CD14-positive monocyte (primary cell): ENCODE data around the gene C5orf47. TPM values are rescaled to one million over a fixed set of nuclear protein-coding genes. Genes with fewer than 3 reads are reported as not detected.
"Not testable (repeated sequence)": the region's sequence is repeated elsewhere in the genome, so short reads cannot be mapped to it uniquely, and the experiment has no call there.

ENCODE experiments used
- DNase-seq, 3 donors: peaks; one replicate each; pipeline ENCODE4 v3.0.0-alpha.2; 2011 to 2022
- H2AFZ ChIP-seq: 2 replicates; pipeline ENCODE4 v1.6.0; 2012; ENCODE audit warnings: mild to moderate bottlenecking, low read depth, low read length, inconsistent platforms; ENCODE audit not compliant: insufficient read depth, poor library complexity, severe bottlenecking
- H3K27ac ChIP-seq, 2 donors: 1 replicate in 1 of 2; 2 replicates in 1 of 2; pipeline ENCODE4 v1.5.1; 2012 to 2013; ENCODE audit warnings: low read length in 2 of 2, control low read depth in 1 of 2, inconsistent platforms in 1 of 2, low read depth in 1 of 2, mild to moderate bottlenecking in 1 of 2
- H3K27me3 ChIP-seq, 2 donors: one replicate each; pipeline versions ENCODE4 v1.6.0 to v1.6.1; 2011 to 2013; ENCODE audit warnings: low read length in 2 of 2; ENCODE audit not compliant: control insufficient read depth in 2 of 2, insufficient read depth in 2 of 2
- H3K36me3 ChIP-seq, 2 donors: replicated peaks in 1 of 2; 1 replicate in 1 of 2; 2 replicates in 1 of 2; pipeline versions ENCODE4 v1.5.1 to v1.6.1; 2012 to 2013; ENCODE audit warnings: low read length in 2 of 2, control low read depth in 1 of 2, inconsistent platforms in 1 of 2, mild to moderate bottlenecking in 1 of 2; ENCODE audit not compliant: insufficient read depth in 2 of 2, control insufficient read depth in 1 of 2
- H3K4me1 ChIP-seq, 2 donors: 1 replicate in 1 of 2; 2 replicates in 1 of 2; pipeline versions ENCODE4 v1.5.1 to v1.6.1; 2012 to 2013; ENCODE audit warnings: low read length in 2 of 2, control low read depth in 1 of 2, inconsistent platforms in 1 of 2, mild to moderate bottlenecking in 1 of 2, moderate library complexity in 1 of 2; ENCODE audit not compliant: insufficient read depth in 2 of 2, control insufficient read depth in 1 of 2
- H3K4me2 ChIP-seq: replicated peaks from 2 replicates; pipeline ENCODE3; 2012; ENCODE audit warnings: low read length, moderate library complexity, mild to moderate bottlenecking; ENCODE audit not compliant: poor library complexity, severe bottlenecking; ENCODE audit errors: extremely low read depth
- H3K4me3 ChIP-seq, 3 experiments: fragments of 200-600 bp in 1 of 3; sonication (generic) in 1 of 3; replicated peaks in 1 of 3; 1 replicate in 2 of 3; 2 replicates in 1 of 3; pipeline ENCODE4 v1.5.1; 2011 to 2013; ENCODE audit warnings: low read length in 3 of 3, mild to moderate bottlenecking in 3 of 3, control low read depth in 2 of 3, low read depth in 2 of 3, inconsistent platforms in 1 of 3, moderate library complexity in 1 of 3
- H3K79me2 ChIP-seq: 2 replicates; pipeline ENCODE4 v1.6.0; 2012; ENCODE audit warnings: mild to moderate bottlenecking, control low read depth, inconsistent platforms, low read length, moderate library complexity; ENCODE audit not compliant: insufficient read depth
- H3K9ac ChIP-seq: 2 replicates; pipeline ENCODE4 v1.6.0; 2017; ENCODE audit warnings: low read length, mild to moderate bottlenecking; ENCODE audit not compliant: insufficient read depth, poor library complexity, severe bottlenecking
- H3K9me3 ChIP-seq, 2 donors: replicated peaks in 1 of 2; 1 replicate in 1 of 2; 2 replicates in 1 of 2; pipeline versions ENCODE4 v1.5.1 to v1.6.1; 2012 to 2013; ENCODE audit warnings: low read length in 2 of 2, control low read depth in 1 of 2; ENCODE audit not compliant: control insufficient read depth in 1 of 2, insufficient read depth in 1 of 2
- H4K20me1 ChIP-seq: 2 replicates; pipeline ENCODE4 v1.6.0; 2012; ENCODE audit warnings: mild to moderate bottlenecking, low read length, control low read depth, moderate library complexity; ENCODE audit not compliant: insufficient read depth
- H3K27ac Mint-ChIP-seq, 7 donors: one replicate each; pipeline ENCODE4 v1.8.0; 2020; ENCODE audit warnings: mild to moderate bottlenecking in 7 of 7, mixed read lengths in 7 of 7, moderate library complexity in 6 of 7, inconsistent platforms in 2 of 7
- H3K27me3 Mint-ChIP-seq, 3 donors: one replicate each; pipeline ENCODE4 v1.8.0; 2021 to 2022; ENCODE audit warnings: low read depth in 3 of 3, mild to moderate bottlenecking in 3 of 3, mixed read lengths in 3 of 3, moderate library complexity in 3 of 3, inconsistent platforms in 1 of 3
- H3K36me3 Mint-ChIP-seq, 2 donors: one replicate each; pipeline ENCODE4 v1.8.0; 2020; ENCODE audit warnings: mixed read lengths in 2 of 2, inconsistent platforms in 1 of 2, mild to moderate bottlenecking in 1 of 2
- H3K4me1 Mint-ChIP-seq: one replicate; pipeline ENCODE4 v1.8.0; 2020; ENCODE audit warnings: mild to moderate bottlenecking, mixed read lengths
- H3K4me3 Mint-ChIP-seq, 2 donors: one replicate each; pipeline ENCODE4 v1.8.0; 2020; ENCODE audit warnings: mild to moderate bottlenecking in 2 of 2, mixed read lengths in 2 of 2, moderate library complexity in 1 of 2
- H3K9me3 Mint-ChIP-seq, 7 donors: one replicate each; pipeline ENCODE4 v1.8.0; 2020 to 2022; ENCODE audit warnings: mixed read lengths in 7 of 7, mild to moderate bottlenecking in 6 of 7, moderate library complexity in 6 of 7, inconsistent platforms in 2 of 7
- CTCF ChIP-seq: fragments of 200-600 bp; IDR thresholded peaks from one replicate; pipeline ENCODE4 v1.8.0; 2022; ENCODE audit warnings: antibody characterized with exemption, mild to moderate bottlenecking
- WGBS: methylation state at CpG from one replicate; pipeline ENCODE4 v1.1.5; 2013; ENCODE audit warnings: missing lambda C conversion rate; ENCODE audit not compliant: insufficient coverage; 5-methylcytosine and 5-hydroxymethylcytosine counted together
- intact Hi-C, 2 donors: fragments of 100-400 bp; cut with micrococcal nuclease; formaldehyde crosslinking; loops; one replicate each; pipeline versions ENCODE4 v1.15.0 to v1.15.1; 2023
- polyA plus RNA-seq, 3 donors: library from polyadenylated mRNA; depleted of rRNA in 1 of 3; unstranded in 2 of 3; stranded (reverse) in 1 of 3; fragments of 300-500 nt in 2 of 3; fragments of >200 nt in 1 of 3; fragmentation: Illumina TruSeq in 2 of 3; gene quantifications; 1 replicate in 2 of 3; 2 replicates in 1 of 3; pipeline ENCODE4 v1.2.3, GENCODE V29; 2012 to 2021

The C5orf47 gene
- polyA plus RNA-seq, 3 donors, result not detected

DNA sequence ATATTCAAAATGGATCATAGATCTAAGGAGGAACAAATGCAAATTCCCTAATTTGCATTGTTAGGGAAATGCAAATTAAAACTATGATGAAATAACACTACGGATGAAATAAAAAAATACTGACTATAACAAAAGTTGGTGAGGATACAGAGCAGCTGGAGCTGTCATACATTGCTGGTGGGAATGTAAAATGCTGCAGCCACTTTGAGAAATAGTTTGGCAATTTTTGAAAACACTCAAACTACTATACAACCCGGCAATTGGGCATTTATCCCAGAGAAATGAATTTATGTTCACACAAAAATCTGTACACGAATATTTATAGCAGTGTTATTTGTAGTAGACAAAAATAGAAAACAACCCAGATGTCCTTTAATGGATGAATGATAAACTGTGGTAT, 22.5 kb downstream of the C5orf47 start:
- H3K27ac Mint-ChIP-seq, result no peak overlapping the region
- H2AFZ ChIP-seq, result no peak overlapping the region
- no peak overlapping the region for H3K4me3 Mint-ChIP-seq
- H4K20me1 ChIP-seq, result no peaks in the 10 kb centered on the region
- no peak overlapping the region for H3K27ac ChIP-seq
- H3K36me3 ChIP-seq, result no peaks in the 10 kb centered on the region
- H3K9me3 Mint-ChIP-seq, result peaks cover 0 to 6% (median 0%) of the 10 kb centered on the region in 7 donors
- no peak for TF ChIP-seq CTCF
- H3K4me2 ChIP-seq, result no peak overlapping the region
- no CpG with 5 or more reads among the region's 3 CpGs for WGBS
- H3K79me2 ChIP-seq, result no peaks in the 10 kb centered on the region
- peaks cover 8 to 14% (median 9%) of the 10 kb centered on the region in 3 donors for H3K27me3 Mint-ChIP-seq
- intact Hi-C loops, result no loop called here
- no peaks in the 10 kb centered on the region for H3K9me3 ChIP-seq
- no peak for DNase-seq
- no peaks in the 10 kb centered on the region for H3K4me1 ChIP-seq
- no peaks in the 10 kb centered on the region for H3K4me1 Mint-ChIP-seq
- H3K27me3 ChIP-seq, result peaks cover 2 to 9% of the 10 kb centered on the region in 2 donors
- no peaks in the 10 kb centered on the region for H3K36me3 Mint-ChIP-seq
- no peak overlapping the region for H3K4me3 ChIP-seq
- H3K9ac ChIP-seq, result no peak overlapping the region

GRCh38 chr5:174020069-174020927, 31.3 kb downstream of the C5orf47 start:
- peak; percentile 67 for TF ChIP-seq CTCF
- H3K9me3 Mint-ChIP-seq, result not testable (repeated sequence)
- WGBS, result 100% methylated on average over 3 of the region's 19 CpGs

More at GRCh38 chr5:174020069-174020927, 31.3 kb downstream of the C5orf47 start:
- H3K9ac ChIP-seq, H3K27ac Mint-ChIP-seq, H3K4me1 Mint-ChIP-seq, H3K79me2 ChIP-seq, H4K20me1 ChIP-seq, H3K27ac ChIP-seq, H3K4me3 Mint-ChIP-seq, H3K27me3 ChIP-seq, H2AFZ ChIP-seq, H3K9me3 ChIP-seq, H3K4me2 ChIP-seq, H3K4me3 ChIP-seq, H3K36me3 ChIP-seq, intact Hi-C loops, H3K4me1 ChIP-seq, H3K36me3 Mint-ChIP-seq: not testable (repeated sequence)
- peak in 1 of 3 donors; percentile 5 for DNase-seq
- peaks cover 6 to 30% (median 13%) of the 10 kb centered on the region in 3 donors for H3K27me3 Mint-ChIP-seq
